NCI-H187 treated with DMSO at 0.1 percent for 48 hours (cell line): ENCODE data around the gene RAD51B.
"Not testable (repeated sequence)": the region's sequence is repeated elsewhere in the genome, so short reads cannot be mapped to it uniquely, and the experiment has no call there.

Experiments
- DNase-seq: peaks from one replicate; lab custom pipeline; 2025; lab: John Stamatoyannopoulos, UW

Gene RAD51B

GRCh38 chr14:68655021-68655831 lies 835.6 kb downstream of the RAD51B start:
- no peak for DNase-seq

DNA sequence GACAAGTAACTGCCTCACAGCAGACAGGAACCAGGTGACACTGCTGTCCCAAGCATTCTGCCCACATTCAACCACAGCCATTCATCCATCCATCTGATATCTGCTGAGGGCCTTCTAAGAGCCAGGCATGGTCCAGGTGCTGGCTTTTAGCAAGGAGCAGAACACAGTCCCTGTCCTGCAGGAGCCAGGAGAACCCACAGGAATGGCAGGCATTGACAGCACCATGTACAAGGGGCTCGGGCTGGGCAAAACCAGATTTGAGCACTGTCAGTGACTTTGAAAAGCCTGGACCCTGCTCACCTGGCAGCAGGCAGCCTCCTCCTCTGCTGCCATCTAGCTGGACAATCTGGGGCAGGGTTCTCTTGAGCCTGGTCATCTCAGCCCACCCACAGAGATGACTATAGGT lies 836.3 kb downstream of the RAD51B start:
- no peak for DNase-seq

GRCh38 chr14:68656452-68656851 lies 836.9 kb downstream of the RAD51B start:
- no peak for DNase-seq

GRCh38 chr14:68657300-68658028 lies 837.9 kb downstream of the RAD51B start:
- DNase-seq = no peak

- DNase-seq = no peak
These were observed 838.5 kb downstream of the RAD51B start for GRCh38 chr14:68658029-68658509.

DNA sequence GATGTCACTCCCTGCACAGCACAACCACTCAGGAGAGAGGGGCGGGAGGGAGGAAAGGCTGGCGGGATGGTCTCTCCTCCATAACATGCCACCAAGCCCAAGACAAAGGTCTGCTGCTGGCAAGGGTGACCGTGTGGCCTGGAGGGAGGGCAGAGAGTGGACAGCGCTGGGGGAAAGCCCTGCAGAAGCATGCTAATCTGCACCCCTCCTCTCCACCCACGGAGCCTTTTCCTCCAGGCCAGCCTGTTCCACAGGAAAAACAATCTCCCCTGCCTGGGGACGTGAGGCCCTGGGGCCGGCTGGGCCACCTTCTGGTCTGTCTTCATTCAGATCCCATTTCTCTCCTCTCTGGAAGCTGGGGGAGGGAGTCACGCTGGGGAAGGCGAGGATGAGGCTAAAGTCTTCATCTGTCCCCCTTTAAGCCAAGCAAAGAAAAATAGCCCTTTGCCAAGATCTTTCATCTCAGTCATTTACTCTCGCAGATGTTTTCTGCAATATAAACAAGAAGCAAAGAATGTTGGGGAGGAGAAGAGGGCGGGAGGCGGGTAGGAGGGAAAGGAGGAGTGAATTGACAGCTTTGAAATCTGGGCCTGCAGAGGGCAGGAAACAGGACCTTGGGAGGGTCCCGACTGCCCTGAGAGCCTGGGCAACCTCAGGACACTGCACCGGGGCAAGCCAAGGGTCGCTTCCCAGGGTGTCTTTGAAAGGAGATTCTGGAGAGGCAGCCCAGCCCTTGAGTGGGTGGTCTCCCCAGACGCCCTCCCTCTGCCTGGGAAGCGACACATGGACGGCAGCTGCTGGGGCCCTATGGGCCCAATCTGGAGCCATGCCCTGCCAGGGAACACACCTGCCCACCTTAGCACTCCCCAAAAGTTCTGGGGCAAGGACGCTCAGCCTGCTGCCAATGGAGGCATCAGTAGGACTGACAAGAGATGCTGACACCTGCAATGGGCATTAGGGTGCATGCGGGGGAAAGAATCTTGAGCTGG lies 839.7 kb downstream of the RAD51B start:
- no peak for DNase-seq

- no peak for DNase-seq
These were observed 840.9 kb downstream of the RAD51B start for GRCh38 chr14:68660495-68660894.

GRCh38 chr14:68661226-68662225 lies 841.9 kb downstream of the RAD51B start:
- DNase-seq = no peak

DNA sequence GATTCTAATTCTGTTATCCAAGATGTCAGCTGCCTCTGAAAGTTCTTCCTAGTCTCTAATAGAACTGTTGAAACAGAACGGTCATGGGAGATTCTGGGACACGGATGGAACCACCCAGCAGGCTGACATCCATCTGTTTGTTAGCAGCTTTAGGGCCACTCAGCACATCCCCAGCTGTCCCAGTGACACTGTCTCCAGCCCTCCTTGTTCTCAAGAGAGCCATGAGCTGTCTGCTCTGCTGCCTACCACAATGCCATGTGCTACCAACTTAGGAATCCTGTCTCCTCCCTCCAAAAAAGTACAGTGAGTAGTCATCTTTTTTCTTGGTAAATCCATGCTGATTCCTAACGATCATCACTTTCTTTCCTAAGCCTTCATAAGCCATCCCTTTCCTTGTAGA lies 842.8 kb downstream of the RAD51B start:
- DNase-seq = no peak

DNA sequence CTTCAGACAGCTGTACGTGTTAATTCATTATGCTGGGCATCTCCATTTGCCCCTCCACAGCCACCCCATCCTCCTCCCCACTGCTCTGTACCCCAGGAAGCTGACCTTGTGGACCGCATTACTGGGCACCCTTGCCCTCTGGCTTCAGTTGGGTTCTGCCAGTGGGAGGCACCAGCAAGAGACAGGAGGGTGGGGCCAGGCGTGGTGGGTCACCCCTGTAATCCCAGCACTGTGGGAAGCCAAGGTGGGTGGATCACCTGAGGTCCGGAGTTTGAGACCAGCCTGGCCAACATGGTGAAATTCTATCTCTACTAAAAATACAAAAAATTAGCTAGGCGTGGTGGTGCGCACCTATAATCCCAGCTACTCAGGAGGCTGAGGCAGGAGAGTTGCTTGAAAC lies 843.2 kb downstream of the RAD51B start:
- DNase-seq = not testable (repeated sequence)

- no peak for DNase-seq
These were observed 844.0 kb downstream of the RAD51B start for GRCh38 chr14:68663385-68664076.

DNA sequence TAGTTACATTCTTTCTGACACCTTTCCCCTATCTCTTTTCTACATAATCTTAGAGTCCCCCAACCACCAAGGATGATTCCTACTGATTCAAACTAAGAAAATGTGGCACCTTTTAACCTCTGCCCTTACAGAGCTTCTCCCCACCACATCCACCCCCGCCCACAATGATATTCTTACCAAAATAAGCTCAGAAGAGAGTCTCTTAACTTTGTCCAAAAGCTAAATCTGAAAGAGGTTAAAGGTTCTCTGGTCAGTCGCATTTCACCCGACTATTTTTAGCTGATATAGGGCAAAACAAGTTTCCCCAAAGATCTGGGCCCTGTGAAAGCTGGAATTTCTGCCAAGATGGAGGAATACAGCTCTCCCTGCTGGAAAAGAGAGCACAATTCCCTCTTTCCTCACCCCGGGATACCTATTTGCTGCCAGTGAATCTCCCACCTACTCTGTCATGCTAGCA lies 844.7 kb downstream of the RAD51B start:
- DNase-seq = no peak

DNA sequence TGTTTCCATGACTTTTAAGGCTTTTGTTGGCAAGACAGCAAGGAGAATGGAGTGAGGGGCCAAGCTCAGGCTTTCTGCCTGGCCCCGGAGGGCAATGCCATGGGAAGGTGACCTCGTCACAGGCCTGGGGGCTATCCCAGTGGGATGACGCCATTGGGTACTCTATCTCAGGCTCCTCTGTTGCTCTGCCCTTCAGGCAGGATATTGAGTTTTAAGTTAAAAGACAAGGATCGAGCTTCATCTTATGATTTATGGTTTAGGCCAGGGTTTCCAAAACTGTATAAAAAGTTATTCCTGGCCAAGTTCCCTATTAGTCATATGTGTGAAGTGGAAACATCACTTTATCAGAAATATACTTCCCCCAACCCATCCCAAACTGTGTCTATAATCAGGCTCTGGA lies 845.6 kb downstream of the RAD51B start:
- DNase-seq = no peak

- no peak for DNase-seq
These were observed 846.2 kb downstream of the RAD51B start for GRCh38 chr14:68665792-68666204.

DNA sequence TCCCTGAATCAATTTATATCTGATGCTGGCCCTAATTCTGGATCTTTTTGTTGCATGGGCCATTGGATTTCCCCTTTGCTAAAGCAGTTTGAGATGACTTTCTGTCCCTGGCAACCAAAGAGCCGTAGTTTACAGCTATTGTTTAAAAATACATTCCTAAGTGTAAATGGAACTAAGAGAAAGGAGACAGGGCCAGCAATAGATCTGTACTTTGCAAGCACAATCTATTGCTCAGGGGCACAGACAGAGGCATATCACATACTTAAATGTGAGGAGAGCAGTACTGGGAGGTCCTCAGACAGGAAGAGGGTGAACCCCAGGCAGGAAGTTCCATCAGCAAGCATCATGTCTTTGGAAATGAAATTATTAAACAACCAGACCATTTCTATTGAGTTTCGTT lies 846.7 kb downstream of the RAD51B start:
- DNase-seq = no peak

- DNase-seq = no peak
These were observed 847.3 kb downstream of the RAD51B start for GRCh38 chr14:68666899-68667298.

- DNase-seq = no peak
These were observed 847.8 kb downstream of the RAD51B start for GRCh38 chr14:68667313-68667791.

GRCh38 chr14:68668028-68668427 lies 848.4 kb downstream of the RAD51B start:
- DNase-seq = no peak

- DNase-seq = no peak
These were observed 849.0 kb downstream of the RAD51B start for GRCh38 chr14:68668531-68668930.

DNA sequence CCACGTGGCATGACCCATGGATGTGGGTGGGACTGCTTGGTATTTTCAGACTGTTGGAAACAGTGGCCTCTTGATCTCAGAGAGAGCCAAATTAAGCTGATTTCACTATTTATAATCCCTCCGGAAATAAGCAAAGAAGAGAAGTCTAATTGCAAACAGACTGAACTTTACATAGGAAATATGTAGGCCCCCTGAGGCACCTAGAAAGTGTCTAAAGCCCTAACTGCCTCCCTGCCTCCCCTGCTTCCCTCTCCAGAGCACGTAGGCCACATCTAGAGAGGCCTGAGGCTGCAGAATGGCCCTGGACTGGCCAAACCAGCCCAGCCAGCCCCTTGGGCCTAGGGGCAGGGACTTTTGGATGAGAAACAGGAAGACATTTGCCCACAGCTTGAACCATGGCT lies 849.5 kb downstream of the RAD51B start:
- no peak for DNase-seq
